PFSK-1 (cell line): ENCODE data around the gene RBP2.

Experiments used
- FOXP2 ChIP-seq: optimal IDR thresholded peaks from 2 replicates; pipeline ENCODE3; 2011; ENCODE audit warnings: borderline replicate concordance, control low read depth, inconsistent platforms; ENCODE audit not compliant: insufficient read depth; ENCODE audit errors: extremely low read length, extremely low read depth
- POLR2AphosphoS5 ChIP-seq: IDR thresholded peaks from 2 replicates; pipeline ENCODE4 v1.6.1; 2012; ENCODE audit warnings: low read depth, mild to moderate bottlenecking, control low read depth, low read length, moderate library complexity
- SIN3A ChIP-seq: IDR thresholded peaks from 2 replicates; pipeline ENCODE4 v1.6.1; 2012; ENCODE audit warnings: mild to moderate bottlenecking, low read length, moderate library complexity, borderline replicate concordance; ENCODE audit not compliant: insufficient read depth
- TAF1 ChIP-seq: IDR thresholded peaks from 2 replicates; pipeline ENCODE4 v1.6.1; 2012; ENCODE audit warnings: low read length, control low read depth, borderline replicate concordance; ENCODE audit not compliant: insufficient read depth
- TF ChIP-seq, protein P1 (sequence below), 2 experiments: IDR thresholded peaks; 2 replicates each; pipeline versions ENCODE4 v1.6.1 to v1.8.0; 2011 to 2012; ENCODE audit warnings: low read depth in 2 of 2, low read length in 2 of 2, control low read depth in 1 of 2, inconsistent platforms in 1 of 2, mild to moderate bottlenecking in 1 of 2, moderate library complexity in 1 of 2; ENCODE audit not compliant: insufficient read depth in 1 of 2

DNA sequence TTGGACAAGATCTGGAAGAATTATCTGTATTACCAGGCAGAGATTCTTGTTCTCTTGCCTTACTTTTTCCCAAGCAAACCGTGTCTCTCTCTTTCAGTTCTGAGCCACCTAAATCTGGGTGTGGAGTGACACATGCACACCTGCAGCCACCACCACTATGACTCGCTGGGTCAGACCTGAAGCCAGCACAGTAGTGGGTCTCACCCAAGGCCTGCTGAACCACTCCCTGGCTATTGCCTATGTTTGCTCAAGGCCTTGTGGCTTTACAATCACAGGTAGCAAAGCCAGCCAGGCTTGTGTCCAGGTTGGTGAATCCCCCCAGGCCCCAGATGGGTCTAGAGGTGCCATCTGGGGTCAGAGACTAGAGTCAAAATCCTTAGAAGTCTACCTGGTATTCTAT is 58.2 kb downstream of the RBP2 start:
- TF ChIP-seq POLR2AphosphoS5 (no peak), TAF1 (no peak), SIN3A (no peak), FOXP2 (no peak)
- TF ChIP-seq, protein P1, sequence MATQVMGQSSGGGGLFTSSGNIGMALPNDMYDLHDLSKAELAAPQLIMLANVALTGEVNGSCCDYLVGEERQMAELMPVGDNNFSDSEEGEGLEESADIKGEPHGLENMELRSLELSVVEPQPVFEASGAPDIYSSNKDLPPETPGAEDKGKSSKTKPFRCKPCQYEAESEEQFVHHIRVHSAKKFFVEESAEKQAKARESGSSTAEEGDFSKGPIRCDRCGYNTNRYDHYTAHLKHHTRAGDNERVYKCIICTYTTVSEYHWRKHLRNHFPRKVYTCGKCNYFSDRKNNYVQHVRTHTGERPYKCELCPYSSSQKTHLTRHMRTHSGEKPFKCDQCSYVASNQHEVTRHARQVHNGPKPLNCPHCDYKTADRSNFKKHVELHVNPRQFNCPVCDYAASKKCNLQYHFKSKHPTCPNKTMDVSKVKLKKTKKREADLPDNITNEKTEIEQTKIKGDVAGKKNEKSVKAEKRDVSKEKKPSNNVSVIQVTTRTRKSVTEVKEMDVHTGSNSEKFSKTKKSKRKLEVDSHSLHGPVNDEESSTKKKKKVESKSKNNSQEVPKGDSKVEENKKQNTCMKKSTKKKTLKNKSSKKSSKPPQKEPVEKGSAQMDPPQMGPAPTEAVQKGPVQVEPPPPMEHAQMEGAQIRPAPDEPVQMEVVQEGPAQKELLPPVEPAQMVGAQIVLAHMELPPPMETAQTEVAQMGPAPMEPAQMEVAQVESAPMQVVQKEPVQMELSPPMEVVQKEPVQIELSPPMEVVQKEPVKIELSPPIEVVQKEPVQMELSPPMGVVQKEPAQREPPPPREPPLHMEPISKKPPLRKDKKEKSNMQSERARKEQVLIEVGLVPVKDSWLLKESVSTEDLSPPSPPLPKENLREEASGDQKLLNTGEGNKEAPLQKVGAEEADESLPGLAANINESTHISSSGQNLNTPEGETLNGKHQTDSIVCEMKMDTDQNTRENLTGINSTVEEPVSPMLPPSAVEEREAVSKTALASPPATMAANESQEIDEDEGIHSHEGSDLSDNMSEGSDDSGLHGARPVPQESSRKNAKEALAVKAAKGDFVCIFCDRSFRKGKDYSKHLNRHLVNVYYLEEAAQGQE (IDR thresholded peaks at IDR 0.05; ENCODE audit: insufficient read depth in 1 of 2, low read depth in 2 of 2, low read length in 2 of 2) = no peak
